HFF-Myc (cell line): Measurements from ENCODE around the gene PGA4.
"Not testable (repeated sequence)": the region's sequence is repeated elsewhere in the genome, so short reads cannot be mapped to it uniquely, and the experiment has no call there.

Source experiments
- DNase-seq: peaks from one replicate; pipeline ENCODE4 v3.0.0-alpha.2; 2011; ENCODE audit warnings: low read depth; ENCODE audit errors: extremely low read depth
- H3K4me3 ChIP-seq: replicated peaks from 2 replicates; pipeline ENCODE4 v1.5.1; 2011; ENCODE audit warnings: low read depth, mild to moderate bottlenecking, control low read depth, low read length
- TF ChIP-seq, protein P1 (sequence below): IDR thresholded peaks from 2 replicates; pipeline ENCODE4 v1.5.1; 2012; ENCODE audit warnings: mild to moderate bottlenecking, low read depth, low read length, control low read depth; ENCODE audit errors: missing control alignments

Gene PGA4

DNA sequence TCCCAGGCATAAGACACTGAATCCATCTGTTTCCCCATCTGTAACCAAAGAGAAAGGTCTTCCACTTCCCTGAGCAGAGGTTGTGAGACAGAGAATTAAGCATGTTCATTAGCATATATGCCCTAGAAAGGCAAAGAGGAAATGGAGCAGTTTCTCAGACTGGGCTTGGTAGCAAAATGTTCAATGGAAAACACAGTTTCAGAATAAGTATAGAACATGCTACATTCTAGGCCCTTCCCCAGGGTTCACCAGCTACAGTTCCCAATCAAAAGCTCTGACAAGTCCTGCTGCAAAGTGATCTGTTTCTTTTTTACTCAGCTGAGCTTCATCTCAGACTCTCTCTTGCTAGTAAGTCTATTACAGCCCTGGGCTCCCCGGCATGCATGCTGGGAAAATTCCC lies 30.2 kb downstream of the PGA4 start:
- H3K4me3 ChIP-seq, DNase-seq: not testable (repeated sequence)

DNA sequence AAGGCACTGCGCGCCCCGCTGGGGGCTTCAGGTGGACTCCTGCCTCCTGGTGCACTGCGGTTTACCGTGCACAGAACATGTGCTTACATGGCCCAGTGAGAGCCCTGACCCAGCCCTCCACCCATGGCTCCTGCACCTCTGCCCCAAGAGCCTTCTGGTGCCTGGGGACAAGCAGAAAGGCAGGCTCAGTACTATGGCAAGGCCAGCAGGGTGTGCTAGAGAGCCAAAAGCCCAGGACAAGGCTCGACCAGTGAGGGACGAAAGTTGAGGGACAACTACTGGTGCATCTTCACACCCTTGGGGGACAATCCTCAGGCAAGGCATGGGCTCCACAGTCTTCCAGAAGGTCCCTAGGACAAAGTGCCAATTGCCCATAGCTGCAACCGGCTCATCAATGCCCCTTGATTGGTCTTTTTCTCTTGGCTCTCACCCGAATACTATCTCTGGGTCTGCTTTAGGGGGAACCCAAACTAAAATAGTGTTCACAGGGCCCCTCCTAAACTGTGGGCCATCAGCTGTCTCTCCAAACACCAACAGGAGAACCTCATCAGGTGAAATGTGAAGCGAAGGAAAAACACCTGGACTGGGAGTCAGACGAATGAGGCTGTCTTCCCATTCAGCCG lies 32.4 kb downstream of the PGA4 start:
- no peak overlapping the region for H3K4me3 ChIP-seq
- peak; percentile 39 for DNase-seq
- TF ChIP-seq, protein P1, sequence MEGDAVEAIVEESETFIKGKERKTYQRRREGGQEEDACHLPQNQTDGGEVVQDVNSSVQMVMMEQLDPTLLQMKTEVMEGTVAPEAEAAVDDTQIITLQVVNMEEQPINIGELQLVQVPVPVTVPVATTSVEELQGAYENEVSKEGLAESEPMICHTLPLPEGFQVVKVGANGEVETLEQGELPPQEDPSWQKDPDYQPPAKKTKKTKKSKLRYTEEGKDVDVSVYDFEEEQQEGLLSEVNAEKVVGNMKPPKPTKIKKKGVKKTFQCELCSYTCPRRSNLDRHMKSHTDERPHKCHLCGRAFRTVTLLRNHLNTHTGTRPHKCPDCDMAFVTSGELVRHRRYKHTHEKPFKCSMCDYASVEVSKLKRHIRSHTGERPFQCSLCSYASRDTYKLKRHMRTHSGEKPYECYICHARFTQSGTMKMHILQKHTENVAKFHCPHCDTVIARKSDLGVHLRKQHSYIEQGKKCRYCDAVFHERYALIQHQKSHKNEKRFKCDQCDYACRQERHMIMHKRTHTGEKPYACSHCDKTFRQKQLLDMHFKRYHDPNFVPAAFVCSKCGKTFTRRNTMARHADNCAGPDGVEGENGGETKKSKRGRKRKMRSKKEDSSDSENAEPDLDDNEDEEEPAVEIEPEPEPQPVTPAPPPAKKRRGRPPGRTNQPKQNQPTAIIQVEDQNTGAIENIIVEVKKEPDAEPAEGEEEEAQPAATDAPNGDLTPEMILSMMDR: peak; percentile 81

DNA sequence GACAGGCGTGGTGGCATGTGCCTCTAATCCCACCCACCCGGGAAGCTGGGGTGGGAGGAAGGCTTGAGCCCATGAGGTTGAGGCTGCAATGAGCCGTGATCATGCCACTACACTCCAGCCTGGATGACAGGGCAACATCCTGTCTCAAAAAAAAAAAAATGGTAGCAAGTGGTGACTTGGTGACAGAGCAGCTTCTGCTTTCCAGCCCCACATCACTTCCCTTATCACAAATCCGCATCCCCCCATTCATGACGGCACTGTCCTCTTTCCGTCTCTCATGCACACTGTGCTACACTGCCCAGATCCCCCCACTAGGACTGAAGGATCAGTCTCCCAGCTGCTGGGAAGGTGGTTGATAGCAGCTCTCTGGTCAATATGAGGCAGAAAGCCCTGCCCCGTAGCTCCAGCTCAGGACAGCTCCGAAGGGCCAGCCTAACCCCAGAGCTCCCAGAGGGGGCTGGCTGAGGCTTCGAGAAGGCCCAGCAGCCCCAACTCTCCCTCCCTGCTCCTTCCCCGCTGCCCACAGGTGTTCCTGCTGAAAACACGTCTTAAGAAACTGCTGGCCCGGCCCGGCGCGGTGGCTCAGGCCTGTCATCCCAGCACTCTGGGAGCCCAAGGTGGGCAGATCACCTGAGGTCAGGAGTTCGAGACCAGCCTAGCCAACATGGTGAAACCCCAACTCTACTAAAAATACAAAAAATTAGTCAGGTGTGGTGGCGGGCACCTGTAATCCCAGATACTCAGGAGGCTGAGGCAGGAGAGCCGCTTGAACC lies 34.7 kb downstream of the PGA4 start:
- TF ChIP-seq, protein P1: no peak
- no peak overlapping the region for H3K4me3 ChIP-seq
- no peak for DNase-seq

DNA sequence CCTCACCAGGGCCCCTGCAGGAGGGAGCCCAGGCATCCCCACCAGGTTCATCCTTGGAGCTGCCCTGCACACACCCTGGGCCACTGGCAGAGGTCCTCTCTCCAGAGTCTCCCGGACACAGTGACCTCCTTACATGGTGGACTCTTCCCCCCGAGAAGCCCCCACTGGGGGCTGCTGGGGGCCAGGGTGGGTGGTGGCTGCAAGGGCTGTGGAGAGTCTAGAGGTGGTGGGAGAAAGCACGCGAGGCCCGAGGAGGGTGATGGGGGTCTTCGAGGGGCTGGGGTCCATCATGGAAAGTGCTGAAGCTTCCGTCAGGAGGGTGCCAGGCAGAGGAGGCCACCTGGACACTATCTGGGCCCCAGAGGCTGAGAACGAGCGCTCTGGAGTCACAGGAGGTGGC lies 36.4 kb downstream of the PGA4 start:
- no peak for DNase-seq
- no peak overlapping the region for H3K4me3 ChIP-seq
- TF ChIP-seq, protein P1: no peak

DNA sequence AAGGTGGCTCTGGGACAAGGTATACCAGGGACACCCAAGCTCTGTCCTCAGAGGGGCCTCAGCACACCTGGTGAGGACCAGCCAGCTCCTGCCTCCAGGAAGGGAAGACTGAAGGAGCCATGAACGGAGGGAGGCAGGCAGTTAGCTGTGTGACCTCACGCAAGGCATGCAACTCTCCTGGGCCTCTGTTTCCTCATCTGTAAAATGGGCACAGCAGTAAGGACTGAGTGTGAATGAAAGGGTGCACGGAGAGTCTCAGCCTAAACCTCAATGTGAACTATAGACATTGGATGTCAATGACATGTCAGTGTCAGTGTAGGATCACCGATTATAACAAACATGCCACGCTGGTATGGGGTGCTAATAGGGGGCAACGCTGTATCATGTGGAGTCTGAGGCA lies 37.2 kb downstream of the PGA4 start:
- no peak overlapping the region for H3K4me3 ChIP-seq
- no peak for DNase-seq
- TF ChIP-seq, protein P1: no peak

DNA sequence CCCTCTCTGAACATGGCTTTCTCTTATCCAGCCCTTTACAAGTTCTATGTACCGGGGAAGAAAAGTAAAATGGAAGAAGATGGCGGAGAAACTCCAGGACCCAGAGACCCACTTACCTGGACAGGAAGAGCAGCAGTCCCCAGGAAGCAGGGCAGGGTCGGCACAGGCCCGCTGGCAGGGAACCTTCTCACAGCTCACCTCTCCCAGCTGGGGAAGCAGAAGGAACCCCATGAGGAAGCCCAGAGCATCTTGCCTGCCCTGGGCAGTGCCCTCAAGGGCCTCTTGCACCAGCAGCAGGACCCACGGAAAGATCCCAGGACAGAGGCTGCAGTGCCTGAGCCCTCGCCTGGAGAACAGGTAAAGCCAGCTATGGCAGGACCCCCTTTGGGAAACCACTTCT lies 42.2 kb downstream of the PGA4 start:
- DNase-seq: no peak
- H3K4me3 ChIP-seq: no peak overlapping the region
- TF ChIP-seq, protein P1: no peak

DNA sequence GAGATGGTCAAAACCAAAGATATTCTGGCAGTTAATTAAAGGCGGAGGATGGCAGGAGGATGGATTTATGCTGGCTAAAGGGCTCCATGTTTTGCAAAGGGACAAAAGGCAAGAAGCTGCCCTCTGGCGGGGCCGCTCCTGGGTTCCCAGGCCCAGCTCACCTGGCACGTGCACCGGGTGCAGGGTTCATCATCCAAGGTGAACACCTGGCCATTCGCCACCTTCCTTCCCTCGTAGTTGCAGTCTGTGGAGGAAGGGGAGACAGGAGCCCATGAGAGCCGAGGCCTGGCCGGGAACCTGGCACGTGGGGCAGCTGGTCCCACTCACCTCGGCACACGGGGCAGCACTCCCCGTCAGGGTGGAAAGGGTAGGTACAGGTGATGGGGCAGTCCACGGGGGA lies 42.6 kb downstream of the PGA4 start:
- H3K4me3 ChIP-seq: no peak overlapping the region
- TF ChIP-seq, protein P1: no peak
- no peak for DNase-seq
